ENCODE results near the gene SRP68. TPM values are rescaled to one million over a fixed set of nuclear protein-coding genes. Genes with fewer than 3 reads are reported as not detected.

SRP68 gene
- total RNA-seq, 1 experiment from 2014 or later: 113 TPM

GRCh38 chr17:76008630-76009425, 63.5 kb downstream of the SRP68 start:
- peaks cover 6% of the 10 kb centered on the region for H3K9me3 Mint-ChIP-seq (ENCODE audit: unreplicated experiment)
- Histone ChIP-seq H3K4me3 (ENCODE audit: low read depth, low read length) (no peak overlapping the region), H3K27me3 (replicated peaks; ENCODE audit: control insufficient read depth, insufficient read depth, low read length) (no peaks in the 10 kb centered on the region), H3K9me3 (no peaks in the 10 kb centered on the region), H3K36me3 (ENCODE audit: control insufficient read depth, insufficient read depth, low read length) (peaks cover 1% of the 10 kb centered on the region; the same call in 1 of the 2 replicates), H3K4me1 (peaks cover 3% of the 10 kb centered on the region)
- intact Hi-C loops (cut with micrococcal nuclease; ENCODE audit: unreplicated experiment): no loop called here
- no peak overlapping the region for H3K4me3 Mint-ChIP-seq (ENCODE audit: unreplicated experiment)
- no TSS peak for BruUV-seq (replicated peaks)
- DNase-seq: peak in 1 of 2 experiments; percentile 34
- TF ChIP-seq, protein P1, sequence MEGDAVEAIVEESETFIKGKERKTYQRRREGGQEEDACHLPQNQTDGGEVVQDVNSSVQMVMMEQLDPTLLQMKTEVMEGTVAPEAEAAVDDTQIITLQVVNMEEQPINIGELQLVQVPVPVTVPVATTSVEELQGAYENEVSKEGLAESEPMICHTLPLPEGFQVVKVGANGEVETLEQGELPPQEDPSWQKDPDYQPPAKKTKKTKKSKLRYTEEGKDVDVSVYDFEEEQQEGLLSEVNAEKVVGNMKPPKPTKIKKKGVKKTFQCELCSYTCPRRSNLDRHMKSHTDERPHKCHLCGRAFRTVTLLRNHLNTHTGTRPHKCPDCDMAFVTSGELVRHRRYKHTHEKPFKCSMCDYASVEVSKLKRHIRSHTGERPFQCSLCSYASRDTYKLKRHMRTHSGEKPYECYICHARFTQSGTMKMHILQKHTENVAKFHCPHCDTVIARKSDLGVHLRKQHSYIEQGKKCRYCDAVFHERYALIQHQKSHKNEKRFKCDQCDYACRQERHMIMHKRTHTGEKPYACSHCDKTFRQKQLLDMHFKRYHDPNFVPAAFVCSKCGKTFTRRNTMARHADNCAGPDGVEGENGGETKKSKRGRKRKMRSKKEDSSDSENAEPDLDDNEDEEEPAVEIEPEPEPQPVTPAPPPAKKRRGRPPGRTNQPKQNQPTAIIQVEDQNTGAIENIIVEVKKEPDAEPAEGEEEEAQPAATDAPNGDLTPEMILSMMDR (IDR thresholded peaks at IDR 0.05; ENCODE audit: insufficient read depth in 1 of 2, low read depth in 1 of 2, low read length in 1 of 2, severe bottlenecking in 1 of 2, unreplicated experiment in 1 of 2): no peak
- peaks cover 8% of the 10 kb centered on the region for H3K4me1 Mint-ChIP-seq (ENCODE audit: low read depth, unreplicated experiment)
- H3K27ac Mint-ChIP-seq (ENCODE audit: unreplicated experiment): no peak overlapping the region
- H3K36me3 Mint-ChIP-seq (ENCODE audit: insufficient read depth, unreplicated experiment): peaks cover 9% of the 10 kb centered on the region
- ChIA-PET POLR2A (no interaction called here), CTCF (interaction anchor here (0.9 to 1.1 kb wide), 4 partner anchors 21 to 112 kb away, joined by 3 to 5 read pairs (median 4); partner anchors contain the start of genes FBF1 and TRIM65)
- no peaks in the 10 kb centered on the region for H3K27me3 Mint-ChIP-seq (ENCODE audit: insufficient read depth, unreplicated experiment)

- CTCF ChIA-PET: interaction anchor here (0.9 to 1.7 kb wide), 4 partner anchors 21 to 103 kb away, joined by 3 to 7 read pairs (median 3); partner anchors contain the start of gene FBF1
- Mint-ChIP-seq H3K27ac (ENCODE audit: unreplicated experiment) (no peak overlapping the region), H3K36me3 (ENCODE audit: insufficient read depth, unreplicated experiment) (peaks cover 9% of the 10 kb centered on the region), H3K4me3 (ENCODE audit: unreplicated experiment) (no peak overlapping the region), H3K9me3 (ENCODE audit: unreplicated experiment) (peaks cover 6% of the 10 kb centered on the region), H3K27me3 (ENCODE audit: insufficient read depth, unreplicated experiment) (no peaks in the 10 kb centered on the region), H3K4me1 (ENCODE audit: low read depth, unreplicated experiment) (peaks cover 8% of the 10 kb centered on the region)
- POLR2A ChIA-PET: interaction anchor here (0.6 kb wide), 1 partner anchor 60 kb away, joined by 4 read pairs; no protein-coding TSS in a partner anchor
- Histone ChIP-seq H3K4me3 (ENCODE audit: low read depth, low read length) (no peak overlapping the region), H3K4me1 (peaks cover 6% of the 10 kb centered on the region), H3K9me3 (no peaks in the 10 kb centered on the region), H3K36me3 (ENCODE audit: control insufficient read depth, insufficient read depth, low read length) (peaks cover 1% of the 10 kb centered on the region; the same call in 1 of the 2 replicates), H3K27me3 (replicated peaks; ENCODE audit: control insufficient read depth, insufficient read depth, low read length) (no peaks in the 10 kb centered on the region)
- DNase-seq: no peak
- TF ChIP-seq, protein P1 (IDR thresholded peaks at IDR 0.05; ENCODE audit: insufficient read depth in 1 of 2, low read depth in 1 of 2, low read length in 1 of 2, severe bottlenecking in 1 of 2, unreplicated experiment in 1 of 2): no peak
- no TSS peak for BruUV-seq (replicated peaks)
- intact Hi-C loops (cut with micrococcal nuclease; ENCODE audit: unreplicated experiment): no loop called here
Observed at GRCh38 chr17:76008208-76008607, 64.1 kb downstream of the SRP68 start.

GRCh38 chr17:76007850-76008165, 64.5 kb downstream of the SRP68 start:
- Mint-ChIP-seq H3K4me1 (ENCODE audit: low read depth, unreplicated experiment) (peaks cover 10% of the 10 kb centered on the region), H3K36me3 (ENCODE audit: insufficient read depth, unreplicated experiment) (peaks cover 9% of the 10 kb centered on the region), H3K9me3 (ENCODE audit: unreplicated experiment) (peaks cover 6% of the 10 kb centered on the region), H3K4me3 (ENCODE audit: unreplicated experiment) (no peak overlapping the region), H3K27ac (ENCODE audit: unreplicated experiment) (no peak overlapping the region), H3K27me3 (ENCODE audit: insufficient read depth, unreplicated experiment) (no peaks in the 10 kb centered on the region)
- Histone ChIP-seq H3K9me3 (no peaks in the 10 kb centered on the region), H3K27me3 (replicated peaks; ENCODE audit: control insufficient read depth, insufficient read depth, low read length) (no peaks in the 10 kb centered on the region), H3K36me3 (ENCODE audit: control insufficient read depth, insufficient read depth, low read length) (peaks cover 1% of the 10 kb centered on the region; the same call in 1 of the 2 replicates), H3K4me3 (ENCODE audit: low read depth, low read length) (no peak overlapping the region), H3K4me1 (peaks cover 10% of the 10 kb centered on the region)
- POLR2A ChIA-PET: interaction anchor here (0.6 kb wide), 1 partner anchor 60 kb away, joined by 4 read pairs; no protein-coding TSS in a partner anchor
- intact Hi-C loops (cut with micrococcal nuclease; ENCODE audit: unreplicated experiment): no loop called here
- CTCF ChIA-PET: interaction anchor here (1.1 to 1.7 kb wide), 3 partner anchors 67 to 102 kb away, joined by 3 to 7 read pairs (median 3); partner anchors contain the start of gene FBF1
- TF ChIP-seq, protein P1 (IDR thresholded peaks at IDR 0.05; ENCODE audit: insufficient read depth in 1 of 2, low read depth in 1 of 2, low read length in 1 of 2, severe bottlenecking in 1 of 2, unreplicated experiment in 1 of 2): no peak
- no TSS peak for BruUV-seq (replicated peaks)
- peak in 1 of 2 experiments; percentile 35 for DNase-seq
